ENCODE results near the gene CPA4.

The CPA4 gene

GRCh38 chr7:130349911-130350782 lies 57.2 kb downstream of the CPA4 start:
- no peak overlapping the region for H3K27ac ChIP-seq
- TF ChIP-seq CTCF (conservative IDR thresholded peaks at IDR 0.05) (no peak), ZFX (IDR thresholded peaks at IDR 0.05) (no peak)

GRCh38 chr7:130350945-130351790 lies 58.2 kb downstream of the CPA4 start:
- TF ChIP-seq ZFX (IDR thresholded peaks at IDR 0.05): no peak
- no peak for TF ChIP-seq CTCF (conservative IDR thresholded peaks at IDR 0.05)
- no peak overlapping the region for H3K27ac ChIP-seq

- H3K27ac ChIP-seq: no peak overlapping the region
- no peak for TF ChIP-seq ZFX (IDR thresholded peaks at IDR 0.05)
- TF ChIP-seq CTCF (conservative IDR thresholded peaks at IDR 0.05): no peak
Measured at GRCh38 chr7:130351791-130352090, 58.8 kb downstream of the CPA4 start.

GRCh38 chr7:130352194-130353074 lies 59.5 kb downstream of the CPA4 start:
- H3K27ac ChIP-seq: no peak overlapping the region
- TF ChIP-seq ZFX (IDR thresholded peaks at IDR 0.05) (no peak), CTCF (conservative IDR thresholded peaks at IDR 0.05) (no peak)

GRCh38 chr7:130353196-130353595 lies 60.2 kb downstream of the CPA4 start:
- H3K27ac ChIP-seq: no peak overlapping the region

More at GRCh38 chr7:130353196-130353595, 60.2 kb downstream of the CPA4 start:
- TF ChIP-seq CTCF (conservative IDR thresholded peaks at IDR 0.05) (no peak), ZFX (IDR thresholded peaks at IDR 0.05) (no peak)

Measured in C4-2B (cell line).